H1 (cell line): ENCODE measurements around the gene CACNA2D3. TPM values are rescaled to one million over a fixed set of nuclear protein-coding genes. Genes with fewer than 3 reads are reported as not detected.

ENCODE experiments used
- CTCF ChIA-PET: fragments of 300-600 bp; sonication (Branson Sonifier 250); formaldehyde crosslinking; loops from one replicate; lab custom pipeline; 2021; ENCODE audit not compliant: partially characterized antibody; lab: Charles Lee
- POLR2A ChIA-PET: fragments of 300-600 bp; sonication (Branson Sonifier 250); formaldehyde crosslinking; loops from one replicate; lab custom pipeline; 2021; ENCODE audit warnings: inconsistent platforms; ENCODE audit not compliant: partially characterized antibody; lab: Charles Lee
- DNase-seq, 2 experiments: peaks; one replicate each; pipeline versions ENCODE4 v3.0.0 to v3.0.0-alpha.2; 2010 to 2022; ENCODE audit warnings: low spot score in 2 of 2, low read depth in 1 of 2, mixed read lengths in 1 of 2
- FAIRE-seq: peaks from 2 replicates; lab custom pipeline; 2011; peaks lifted over from hg19 to GRCh38; lab: Jason Lieb, UNC
- H2AFZ ChIP-seq: 2 replicates; pipeline ENCODE4 v1.8.1; 2012; ENCODE audit warnings: low read length, inconsistent platforms
- H2AK5ac ChIP-seq: 2 replicates; pipeline ENCODE4 v1.6.1; 2013; ENCODE audit warnings: low read depth, low read length
- H2BK120ac ChIP-seq: replicated peaks from 2 replicates; pipeline ENCODE3; 2013; ENCODE audit warnings: low read depth, low read length, inconsistent platforms
- H2BK12ac ChIP-seq: 2 replicates; pipeline ENCODE4 v1.6.1; 2013; ENCODE audit warnings: low read depth, low read length
- H2BK15ac ChIP-seq: 2 replicates; pipeline ENCODE4 v1.6.1; 2013; ENCODE audit warnings: low read length
- H2BK20ac ChIP-seq: 2 replicates; pipeline ENCODE4 v1.6.1; 2013; ENCODE audit warnings: low read length
- H2BK5ac ChIP-seq: 2 replicates; pipeline ENCODE4 v1.6.1; 2013; ENCODE audit warnings: low read depth, low read length
- H3K14ac ChIP-seq: 2 replicates; pipeline ENCODE4 v1.6.1; 2013; ENCODE audit warnings: inconsistent platforms; ENCODE audit not compliant: insufficient read length
- H3K18ac ChIP-seq: 2 replicates; pipeline ENCODE4 v1.6.1; 2013; ENCODE audit warnings: low read length; ENCODE audit errors: extremely low read depth
- H3K23ac ChIP-seq: 2 replicates; pipeline ENCODE4 v1.6.1; 2013; ENCODE audit warnings: inconsistent platforms; ENCODE audit not compliant: insufficient read length
- H3K23me2 ChIP-seq: 2 replicates; pipeline ENCODE4 v1.6.1; 2013; ENCODE audit warnings: low read depth, low read length
- H3K27ac ChIP-seq: 2 replicates; pipeline ENCODE4 v1.6.1; 2011; ENCODE audit warnings: low read depth, low read length, inconsistent platforms
- H3K27me3 ChIP-seq, 4 experiments: replicated peaks in 1 of 4; 1 replicate in 1 of 4; 2 replicates in 3 of 4; pipeline versions ENCODE4 v1.6.1 to v1.8.1; 2011 to 2013; ENCODE audit warnings: low read length in 3 of 4, mild to moderate bottlenecking in 3 of 4, inconsistent platforms in 2 of 4, mixed read lengths in 2 of 4, moderate library complexity in 1 of 4; ENCODE audit not compliant: control insufficient read depth in 3 of 4, insufficient read depth in 3 of 4; ENCODE audit errors: extremely low read depth in 1 of 4
- H3K36me3 ChIP-seq, 4 experiments: 2 replicates each; pipeline versions ENCODE4 v1.6.1 to v1.8.1; 2011 to 2013; ENCODE audit warnings: mild to moderate bottlenecking in 4 of 4, low read length in 3 of 4, moderate library complexity in 2 of 4, control low read depth in 1 of 4, inconsistent platforms in 1 of 4; ENCODE audit not compliant: insufficient read depth in 4 of 4, control insufficient read depth in 2 of 4
- H3K4ac ChIP-seq: replicated peaks from 2 replicates; pipeline ENCODE3; 2013; ENCODE audit warnings: low read length, low read depth, mixed read lengths, inconsistent platforms; ENCODE audit not compliant: insufficient read length
- H3K4me1 ChIP-seq, 4 experiments: replicated peaks in 1 of 4; 1 replicate in 1 of 4; 2 replicates in 3 of 4; pipeline versions ENCODE4 v1.6.1 to v1.8.1; 2011 to 2013; ENCODE audit warnings: low read length in 3 of 4, inconsistent platforms in 2 of 4, mixed read lengths in 1 of 4; ENCODE audit not compliant: insufficient read depth in 4 of 4, control insufficient read depth in 3 of 4
- H3K4me2 ChIP-seq, 2 experiments: 2 replicates each; pipeline versions ENCODE4 v1.6.1 to v1.8.1; 2011 to 2013; ENCODE audit warnings: low read depth in 2 of 2, low read length in 2 of 2, control low read depth in 1 of 2, inconsistent platforms in 1 of 2, mild to moderate bottlenecking in 1 of 2; ENCODE audit not compliant: insufficient read depth in 1 of 2
- H3K4me3 ChIP-seq, 4 experiments: fragments of 200-600, 300-600 bp in 1 of 4; sonication (generic), shearing (Covaris generic), sonication (Bioruptor Twin) in 1 of 4; 2 replicates each; pipeline versions ENCODE4 v1.5.1 to v1.8.1; 2011 to 2016; ENCODE audit warnings: low read length in 4 of 4, low read depth in 3 of 4, control low read depth in 2 of 4, inconsistent platforms in 2 of 4, mild to moderate bottlenecking in 2 of 4, mixed read lengths in 1 of 4, moderate library complexity in 1 of 4; ENCODE audit not compliant: insufficient read depth in 2 of 4; ENCODE audit errors: extremely low read depth in 1 of 4
- H3K56ac ChIP-seq: replicated peaks from 2 replicates; pipeline ENCODE3; 2013; ENCODE audit warnings: low read depth, mild to moderate bottlenecking, mixed read lengths, low read length, inconsistent platforms; ENCODE audit not compliant: insufficient read length
- H3K79me1 ChIP-seq: 2 replicates; pipeline ENCODE4 v1.6.1; 2013; ENCODE audit warnings: low read depth, low read length, control low read depth
- H3K79me2 ChIP-seq, 2 experiments: 2 replicates each; pipeline versions ENCODE4 v1.6.1 to v1.8.1; 2012 to 2013; ENCODE audit warnings: low read length in 2 of 2, mild to moderate bottlenecking in 2 of 2, inconsistent platforms in 1 of 2; ENCODE audit not compliant: insufficient read depth in 2 of 2, control insufficient read depth in 1 of 2
- H3K9ac ChIP-seq, 4 experiments: replicated peaks in 1 of 4; 1 replicate in 1 of 4; 2 replicates in 3 of 4; pipeline versions ENCODE4 v1.6.1 to v1.8.1; 2011 to 2013; ENCODE audit warnings: low read depth in 3 of 4, low read length in 3 of 4, control low read depth in 2 of 4, mild to moderate bottlenecking in 2 of 4, moderate library complexity in 2 of 4, inconsistent platforms in 1 of 4; ENCODE audit errors: extremely low read depth in 1 of 4
- H3K9me3 ChIP-seq, 2 experiments: 2 replicates each; pipeline versions ENCODE4 v1.6.1 to v1.8.1; 2012 to 2013; ENCODE audit warnings: mild to moderate bottlenecking in 2 of 2, moderate library complexity in 2 of 2, control low read depth in 1 of 2, inconsistent platforms in 1 of 2, low read depth in 1 of 2, low read length in 1 of 2, mixed read lengths in 1 of 2; ENCODE audit not compliant: insufficient read depth in 2 of 2
- H4K20me1 ChIP-seq, 2 experiments: replicated peaks in 1 of 2; 2 replicates each; pipeline versions ENCODE3 to v1.8.1; 2011 to 2013; ENCODE audit warnings: inconsistent platforms in 2 of 2, low read length in 2 of 2, mild to moderate bottlenecking in 1 of 2; ENCODE audit not compliant: insufficient read depth in 2 of 2, control insufficient read depth in 1 of 2
- H4K5ac ChIP-seq: 2 replicates; pipeline ENCODE4 v1.6.1; 2013; ENCODE audit warnings: low read length, low read depth, mixed read lengths, inconsistent platforms; ENCODE audit not compliant: insufficient read length
- H4K8ac ChIP-seq: 2 replicates; pipeline ENCODE4 v1.8.0; 2013; ENCODE audit warnings: mild to moderate bottlenecking, moderate library complexity, low read length, inconsistent platforms; ENCODE audit not compliant: insufficient read depth; ENCODE audit errors: extremely low read depth
- H4K91ac ChIP-seq: replicated peaks from 2 replicates; pipeline ENCODE3; 2013; ENCODE audit warnings: low read length, mixed read lengths, inconsistent platforms; ENCODE audit not compliant: insufficient read length
- CHD1 ChIP-seq: IDR thresholded peaks from 2 replicates; pipeline ENCODE4 v1.6.1; 2012; ENCODE audit warnings: low read depth, low read length, improper control_type of control experiment
- CREB1 ChIP-seq: IDR thresholded peaks from 2 replicates; pipeline ENCODE4 v1.6.1; 2012; ENCODE audit warnings: inconsistent platforms
- EZH2 ChIP-seq: fragments of 200-600 bp; sonication (generic); IDR thresholded peaks from 2 replicates; pipeline ENCODE4 v1.7.1; 2012; ENCODE audit warnings: low read depth, mild to moderate bottlenecking, moderate library complexity, low read length, inconsistent platforms; ENCODE audit not compliant: severe bottlenecking
- KDM1A ChIP-seq: fragments of 200-600, 300-600 bp; sonication (generic); IDR thresholded peaks from 2 replicates; pipeline ENCODE4 v1.7.1; 2016; ENCODE audit warnings: mild to moderate bottlenecking, low read length, borderline replicate concordance
- SP4 ChIP-seq: IDR thresholded peaks from 2 replicates; pipeline ENCODE4 v1.6.1; 2012; ENCODE audit warnings: low read length, inconsistent platforms
- TCF12 ChIP-seq: IDR thresholded peaks from 2 replicates; pipeline ENCODE4 v1.6.1; 2011; ENCODE audit warnings: low read depth, mild to moderate bottlenecking, low read length
- WGBS, 2 experiments: shearing (Covaris generic) in 1 of 2; methylation state at CpG; one replicate each; pipeline versions ENCODE4 v1.1.6 to v1.1.7; 2013 to 2015; ENCODE audit warnings: low lambda C conversion rate in 2 of 2, mixed read lengths in 2 of 2, inconsistent platforms in 1 of 2, low coverage in 1 of 2, missing lambda C conversion rate in 1 of 2; ENCODE audit not compliant: insufficient replicate concordance in 2 of 2, insufficient coverage in 1 of 2, insufficient read length in 1 of 2; ENCODE audit errors: extremely low coverage in 1 of 2, missing lambda C conversion rate in 1 of 2; 5-methylcytosine and 5-hydroxymethylcytosine counted together
- polyA plus RNA-seq, 7 experiments: library from polyadenylated mRNA; depleted of rRNA in 3 of 7; stranded (reverse) in 5 of 7; unstranded in 2 of 7; fragments of >200 nt in 5 of 7; fragments of 200-250 nt in 2 of 7; gene quantifications; 1 replicate in 5 of 7; 2 replicates in 1 of 7; 4 replicates in 1 of 7; pipeline versions ENCODE4 v1.2.1 to v1.2.3, GENCODE V29; 2011 to 2013; ENCODE audit warnings: missing spikeins in 2 of 7, mixed read lengths in 2 of 7
- total RNA-seq: library from RNA; stranded (reverse); fragmentation: NEBNext Ultra II Directional; extraction: Animal tissue kit (Norgen Biotek cat#: 25700); gene quantifications from 2 replicates; pipeline ENCODE4 v1.2.1, GENCODE V29; 2021

CACNA2D3 gene
- total and polyA plus RNA-seq, 2 of the 8 experiments (the other 6 are each of a cell fraction or from before 2014, with no cell fraction given), result 1.5 to 1.8 TPM

DNA sequence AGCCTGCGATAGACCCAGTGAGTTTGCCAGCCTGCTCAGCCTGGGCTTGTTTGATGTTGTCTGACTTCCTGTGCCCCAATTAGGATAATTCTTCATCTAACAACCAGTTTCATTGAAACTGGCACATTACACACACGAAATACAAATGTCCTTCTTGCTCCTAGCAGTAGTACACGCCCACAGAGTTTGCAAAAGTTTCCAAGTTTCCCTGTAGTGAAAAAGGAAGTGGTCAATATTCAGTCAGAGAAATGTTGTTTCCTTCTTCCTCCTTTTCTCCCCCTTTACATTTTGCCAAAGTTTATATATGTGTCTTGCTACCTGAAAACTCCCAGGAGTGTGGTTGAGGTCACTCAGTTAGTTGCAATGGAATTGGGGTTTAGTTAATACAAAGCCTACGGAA, 863.9 kb downstream of the CACNA2D3 start:
- WGBS, 2 experiments, result 90% methylated on average over 4 of the region's 4 CpGs; no CpG with 5 or more reads in 1 of the 2 experiments
- H3K4me1 ChIP-seq, result peaks cover 0 to 7% (median 0%) of the 10 kb centered on the region in 4 experiments; a peak in 3 of 7 replicates
- H3K23ac ChIP-seq, result no peak overlapping the region
- no peaks in the 10 kb centered on the region for H3K79me2 ChIP-seq
- no peak overlapping the region for H2BK12ac ChIP-seq
- no peak overlapping the region for H2AK5ac ChIP-seq
- no peaks in the 10 kb centered on the region for H3K36me3 ChIP-seq
- H3K79me1 ChIP-seq, result no peaks in the 10 kb centered on the region
- CTCF ChIA-PET, result no interaction called here
- H3K23me2 ChIP-seq, result peaks cover 2% of the 10 kb centered on the region; the same call in 1 of the 2 replicates
- H3K4me2 ChIP-seq, result no peak overlapping the region
- H3K4me3 ChIP-seq, result no peak overlapping the region
- no peak overlapping the region for H3K18ac ChIP-seq
- DNase-seq, result no peak
- POLR2A ChIA-PET, result interaction anchor here (0.9 kb wide), 1 partner anchor 20 kb away, joined by 3 read pairs; no protein-coding TSS in a partner anchor
- H4K8ac ChIP-seq, result no peak overlapping the region
- H3K4ac ChIP-seq, result no peak overlapping the region
- H3K14ac ChIP-seq, result no peak overlapping the region
- no peak overlapping the region for H2AFZ ChIP-seq
- H3K27ac ChIP-seq, result no peak overlapping the region
- no peaks in the 10 kb centered on the region for H4K20me1 ChIP-seq
- H3K27me3 ChIP-seq, result no peaks in the 10 kb centered on the region
- H3K56ac ChIP-seq, result no peak overlapping the region
- no peak overlapping the region for H2BK15ac ChIP-seq
- H4K91ac ChIP-seq, result no peak overlapping the region
- no peak overlapping the region for H2BK120ac ChIP-seq
- no peak for FAIRE-seq
- no peaks in the 10 kb centered on the region for H3K9me3 ChIP-seq
- no peak overlapping the region for H4K5ac ChIP-seq
- no peak overlapping the region for H2BK20ac ChIP-seq
- no peak overlapping the region for H2BK5ac ChIP-seq
- no peak overlapping the region for H3K9ac ChIP-seq
- no peak for TF ChIP-seq EZH2
- TF ChIP-seq TCF12, result no peak
- no peak for TF ChIP-seq CREB1
- no peak for TF ChIP-seq KDM1A
- no peak for TF ChIP-seq SP4
- no peak for TF ChIP-seq CHD1
